IMR-90 (cell line): ENCODE data around the gene RAB15. TPM values are rescaled to one million over a fixed set of nuclear protein-coding genes. Genes with fewer than 3 reads are reported as not detected.

Source experiments
- ATAC-seq: fragments of 200-7000 bp; cut with Tn5 transposase; 2 replicates; pipeline ENCODE4 v1.9.1; 2020; ENCODE audit warnings: low read depth, mild to moderate bottlenecking, moderate library complexity
- BruUV-seq: library from RNA; stranded (reverse); fragments of 400-500 nt; replicated peaks from 2 replicates; lab custom pipeline; 2021; lab: Mats Ljungman, UMichigan
- CTCF ChIA-PET: fragments of 300-600 bp; formaldehyde crosslinking; extraction: SDS; loops from one replicate; lab custom pipeline; 2021; ENCODE audit warnings: antibody characterized with exemption; lab: Yijun Ruan, JAX
- POLR2A ChIA-PET: fragments of 300-600 bp; sonication (Branson Sonifier 250); formaldehyde crosslinking; loops from one replicate; lab custom pipeline; 2022; ENCODE audit warnings: antibody characterized with exemption; ENCODE audit not compliant: unreplicated experiment; lab: Charles Lee
- DNase-seq: peaks from one replicate; pipeline ENCODE4 v3.0.0; 2013
- H2AFZ ChIP-seq: replicated peaks from 2 replicates; pipeline ENCODE3; 2013; ENCODE audit warnings: low read length, mild to moderate bottlenecking; ENCODE audit not compliant: poor library complexity
- H2AK5ac ChIP-seq: 2 replicates; pipeline ENCODE4 v1.6.1; 2013; ENCODE audit warnings: low read depth, low read length, inconsistent platforms
- H2AK9ac ChIP-seq: replicated peaks from 2 replicates; pipeline ENCODE3; 2013; ENCODE audit warnings: mild to moderate bottlenecking, low read depth, low read length, moderate library complexity; ENCODE audit not compliant: poor library complexity
- H2BK120ac ChIP-seq: 2 replicates; pipeline ENCODE4 v1.6.1; 2013; ENCODE audit warnings: low read depth, low read length, inconsistent platforms
- H2BK15ac ChIP-seq: 3 replicates; pipeline ENCODE4 v1.6.1; 2013; ENCODE audit warnings: low read depth, low read length, inconsistent platforms
- H2BK20ac ChIP-seq: 2 replicates; pipeline ENCODE4 v1.6.1; 2013; ENCODE audit warnings: low read depth, mild to moderate bottlenecking, inconsistent platforms, low read length, moderate library complexity
- H2BK5ac ChIP-seq: 2 replicates; pipeline ENCODE4 v1.6.1; 2013; ENCODE audit warnings: mild to moderate bottlenecking, low read depth, low read length, inconsistent platforms; ENCODE audit not compliant: poor library complexity, severe bottlenecking
- H3K14ac ChIP-seq: replicated peaks from 2 replicates; pipeline ENCODE4 v1.6.1; 2013; ENCODE audit warnings: low read depth, low read length, inconsistent platforms
- H3K18ac ChIP-seq: 2 replicates; pipeline ENCODE4 v1.6.1; 2013; ENCODE audit warnings: low read depth, low read length, control low read depth
- H3K23ac ChIP-seq: 2 replicates; pipeline ENCODE4 v1.6.1; 2013; ENCODE audit warnings: low read depth, low read length, inconsistent platforms
- H3K27ac ChIP-seq: 2 replicates; pipeline ENCODE4 v1.5.1; 2013; ENCODE audit warnings: mild to moderate bottlenecking, control low read depth, low read length; ENCODE audit not compliant: insufficient read depth
- H3K27me3 ChIP-seq: 2 replicates; pipeline ENCODE4 v1.6.1; 2013; ENCODE audit warnings: low read length; ENCODE audit not compliant: control insufficient read depth, insufficient read depth
- H3K36me3 ChIP-seq: 2 replicates; pipeline ENCODE4 v1.6.1; 2013; ENCODE audit warnings: low read length, mixed read lengths; ENCODE audit not compliant: control insufficient read depth, insufficient read depth
- H3K4ac ChIP-seq: 2 replicates; pipeline ENCODE4 v1.6.1; 2013; ENCODE audit warnings: low read depth, low read length, inconsistent platforms
- H3K4me1 ChIP-seq: 2 replicates; pipeline ENCODE4 v1.6.1; 2013; ENCODE audit warnings: low read length, mixed read lengths; ENCODE audit not compliant: control insufficient read depth, insufficient read depth
- H3K4me2 ChIP-seq: 2 replicates; pipeline ENCODE4 v1.6.1; 2013; ENCODE audit warnings: low read depth, mild to moderate bottlenecking, control low read depth, low read length, moderate library complexity
- H3K4me3 ChIP-seq: 2 replicates; pipeline ENCODE4 v1.5.1; 2013; ENCODE audit warnings: low read depth, mild to moderate bottlenecking, control low read depth, low read length, moderate library complexity; ENCODE audit not compliant: insufficient read depth
- H3K56ac ChIP-seq: 2 replicates; pipeline ENCODE4 v1.6.1; 2013; ENCODE audit warnings: low read length, inconsistent platforms; ENCODE audit not compliant: insufficient read depth; ENCODE audit errors: extremely low read depth
- H3K79me1 ChIP-seq, 2 experiments: 2 replicates each; pipeline ENCODE4 v1.6.1; 2013; ENCODE audit warnings: low read length in 2 of 2, inconsistent platforms in 1 of 2, low read depth in 1 of 2
- H3K9ac ChIP-seq: 2 replicates; pipeline ENCODE4 v1.6.1; 2013; ENCODE audit warnings: low read depth, low read length, control low read depth
- H3K9me1 ChIP-seq: 2 replicates; pipeline ENCODE4 v1.6.1; 2013; ENCODE audit warnings: low read length, inconsistent platforms; ENCODE audit not compliant: insufficient read depth
- H3K9me3 ChIP-seq: 2 replicates; pipeline ENCODE4 v1.6.1; 2013; ENCODE audit warnings: low read length; ENCODE audit not compliant: control insufficient read depth, insufficient read depth
- H4K20me1 ChIP-seq: 2 replicates; pipeline ENCODE4 v1.6.1; 2013; ENCODE audit warnings: low read length, inconsistent platforms; ENCODE audit not compliant: insufficient read depth
- H4K5ac ChIP-seq: 2 replicates; pipeline ENCODE4 v1.6.1; 2013; ENCODE audit warnings: mild to moderate bottlenecking, low read depth, low read length, control low read depth
- H4K8ac ChIP-seq, 2 experiments: 2 replicates each; pipeline ENCODE4 v1.6.1; 2013; ENCODE audit warnings: low read depth in 2 of 2, low read length in 2 of 2, control low read depth in 1 of 2, inconsistent platforms in 1 of 2
- H4K91ac ChIP-seq: 2 replicates; pipeline ENCODE4 v1.6.1; 2013; ENCODE audit warnings: low read depth, low read length, inconsistent platforms; ENCODE audit not compliant: insufficient read depth
- BHLHE40 ChIP-seq: fragments of 150-350 bp; IDR thresholded peaks from 2 replicates; pipeline ENCODE4 v1.6.1; 2016; ENCODE audit warnings: mild to moderate bottlenecking, low read depth, low read length
- CEBPB ChIP-seq: IDR thresholded peaks from 2 replicates; pipeline ENCODE4 v1.6.1; 2012; ENCODE audit warnings: low read depth, low read length, improper control_type of control experiment
- CHD1 ChIP-seq: IDR thresholded peaks from 2 replicates; pipeline ENCODE4 v1.6.1; 2012; ENCODE audit warnings: low read depth, low read length, improper control_type of control experiment
- CTCF ChIP-seq: conservative IDR thresholded peaks from 2 replicates; pipeline ENCODE4 v1.5.1; 2012; ENCODE audit warnings: mild to moderate bottlenecking, low read depth, low read length, improper control_type of control experiment
- ELK1 ChIP-seq: fragments of 150-350 bp; IDR thresholded peaks from 2 replicates; pipeline ENCODE4 v1.6.1; 2016; ENCODE audit warnings: low read depth, mild to moderate bottlenecking, low read length, moderate library complexity, borderline replicate concordance
- FOS ChIP-seq: fragments of 150-350 bp; IDR thresholded peaks from 2 replicates; pipeline ENCODE4 v1.6.1; 2016; ENCODE audit warnings: low read depth, low read length
- MAFK ChIP-seq: IDR thresholded peaks from 2 replicates; pipeline ENCODE4 v1.6.1; 2012; ENCODE audit warnings: low read depth, low read length, improper control_type of control experiment
- MAZ ChIP-seq: IDR thresholded peaks from 2 replicates; pipeline ENCODE4 v1.6.1; 2012; ENCODE audit warnings: low read depth, mild to moderate bottlenecking, low read length, improper control_type of control experiment, moderate library complexity, borderline replicate concordance
- MXI1 ChIP-seq: IDR thresholded peaks from 2 replicates; pipeline ENCODE4 v1.6.1; 2012; ENCODE audit warnings: low read depth, mild to moderate bottlenecking, low read length, moderate library complexity, borderline replicate concordance
- NFE2L2 ChIP-seq: fragments of 150-350 bp; IDR thresholded peaks from 2 replicates; pipeline ENCODE4 v1.6.1; 2016; ENCODE audit warnings: low read depth, mild to moderate bottlenecking, low read length
- POLR2A ChIP-seq: IDR thresholded peaks from 2 replicates; pipeline ENCODE4 v1.6.1; 2012; ENCODE audit warnings: mild to moderate bottlenecking, low read depth, low read length
- RAD21 ChIP-seq: IDR thresholded peaks from 2 replicates; pipeline ENCODE4 v1.6.1; 2012; ENCODE audit warnings: low read length, improper control_type of control experiment
- RCOR1 ChIP-seq: IDR thresholded peaks from 2 replicates; pipeline ENCODE4 v1.6.1; 2012; ENCODE audit warnings: mild to moderate bottlenecking, low read length, improper control_type of control experiment; ENCODE audit not compliant: insufficient replicate concordance
- RFX5 ChIP-seq: IDR thresholded peaks from 2 replicates; pipeline ENCODE4 v1.8.0; 2012; ENCODE audit warnings: low read depth, mild to moderate bottlenecking, low read length, moderate library complexity
- SMC3 ChIP-seq: fragments of 150-350 bp; IDR thresholded peaks from 2 replicates; pipeline ENCODE4 v1.6.1; 2016; ENCODE audit warnings: low read depth, mild to moderate bottlenecking, antibody characterized with exemption, low read length, moderate library complexity
- WGBS, 2 experiments: methylation state at CpG; one replicate each; pipeline versions ENCODE4 v1.1.5 to v1.1.7; 2013; ENCODE audit warnings: missing lambda C conversion rate in 2 of 2; ENCODE audit not compliant: insufficient read length in 1 of 2; ENCODE audit errors: extremely low coverage in 2 of 2; 5-methylcytosine and 5-hydroxymethylcytosine counted together
- dilution Hi-C: fragments of 300-500 bp; cut with HindIII; formaldehyde crosslinking; loops from one replicate; pipeline ENCODE4 v1.14.3; 2018; ENCODE audit warnings: low sequenced_read_pairs; ENCODE audit not compliant: unreplicated experiment
- in situ Hi-C: fragments of 300-500 bp; cut with MboI; formaldehyde crosslinking; loops from 3 replicates; pipeline ENCODE4 v1.14.3; 2019; ENCODE audit warnings: low sequenced_read_pairs, inconsistent platforms, mixed read lengths
- intact Hi-C: fragments of 100-400 bp; cut with micrococcal nuclease; formaldehyde crosslinking; loops from 2 replicates; pipeline ENCODE4 v1.10.0; 2022
- polyA plus RNA-seq, 3 experiments: library from polyadenylated mRNA; depleted of rRNA; stranded (reverse); fragments of >200 nt; gene quantifications; 2 replicates each; pipeline ENCODE4 v1.2.3, GENCODE V29; 2012; ENCODE audit warnings: low replicate concordance in 1 of 3
- total RNA-seq: library from RNA; depleted of rRNA; stranded (reverse); fragments of >200 nt; gene quantifications from 2 replicates; pipeline ENCODE4 v1.2.3, GENCODE V29; 2012
- TF ChIP-seq, protein P1 (sequence below): fragments of 150-350 bp; IDR thresholded peaks from 2 replicates; pipeline ENCODE4 v1.6.1; 2017; ENCODE audit warnings: mild to moderate bottlenecking, antibody characterized with exemption, low read length, low read depth

Gene RAB15
- total and polyA plus RNA-seq, 2 of the 4 experiments (the other 2 are of a cell fraction) = 3.4 to 7.8 TPM

DNA sequence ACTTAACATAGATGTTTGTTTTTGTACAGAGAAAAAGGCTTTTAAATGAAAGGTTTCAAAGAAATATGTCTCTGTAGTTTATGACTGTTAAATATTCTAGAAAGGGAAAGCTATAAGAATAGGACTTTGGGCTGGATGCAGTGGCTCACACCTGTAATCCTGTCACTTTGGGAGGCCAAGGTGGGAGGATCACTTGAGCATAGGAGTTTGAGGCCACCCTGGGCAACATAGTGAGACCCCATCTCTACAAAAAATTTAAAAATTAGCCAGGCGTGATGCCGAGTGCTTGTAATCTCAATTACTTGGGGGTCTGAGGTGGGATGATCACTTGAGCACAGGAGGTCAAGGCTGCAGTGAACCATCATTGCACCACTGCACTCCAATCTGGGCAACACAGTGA, 41.0 kb downstream of the RAB15 start:
- in situ Hi-C loops (no loop called here), dilution Hi-C loops (no loop called here), intact Hi-C loops (no loop called here)
- Histone ChIP-seq H2AK5ac (no peak overlapping the region), H2BK20ac (no peak overlapping the region), H3K4me2 (no peak overlapping the region), H2AFZ (no peak overlapping the region), H3K27ac (no peak overlapping the region), H3K4me3 (no peak overlapping the region), H2BK120ac (no peak overlapping the region), H2AK9ac (no peak overlapping the region), H3K4me1 (no peaks in the 10 kb centered on the region; the same call in 1 of the 2 replicates), H3K36me3 (peaks cover 9% of the 10 kb centered on the region), H3K23ac (no peak overlapping the region), H3K56ac (no peak overlapping the region; the same call in 1 of the 2 replicates), H3K14ac (no peak overlapping the region), H3K4ac (no peak overlapping the region), H3K18ac (no peak overlapping the region), H3K9me1 (no peaks in the 10 kb centered on the region; the same call in 1 of the 2 replicates), H3K9ac (no peak overlapping the region), H2BK5ac (no peak overlapping the region), H3K27me3 (no peaks in the 10 kb centered on the region), H4K91ac (no peak overlapping the region), H3K79me1 (peaks cover 14 to 15% of the 10 kb centered on the region in 2 experiments), H4K8ac (no peak overlapping the region), H3K9me3 (no peaks in the 10 kb centered on the region), H4K20me1 (no peaks in the 10 kb centered on the region; the same call in 1 of the 2 replicates), H4K5ac (no peak overlapping the region), H2BK15ac (no peak overlapping the region)
- no TSS peak for BruUV-seq
- CTCF ChIA-PET = no interaction called here
- POLR2A ChIA-PET = no interaction called here
- no CpG with 5 or more reads among the region's 2 CpGs for WGBS, 2 experiments
- TF ChIP-seq FOS (no peak), CHD1 (no peak), MXI1 (no peak), RAD21 (no peak), RCOR1 (no peak), SMC3 (no peak), MAFK (no peak), BHLHE40 (no peak), RFX5 (no peak), CEBPB (no peak), MAZ (no peak), POLR2A (no peak), CTCF (no peak), ELK1 (no peak), NFE2L2 (no peak)
- TF ChIP-seq, protein P1, sequence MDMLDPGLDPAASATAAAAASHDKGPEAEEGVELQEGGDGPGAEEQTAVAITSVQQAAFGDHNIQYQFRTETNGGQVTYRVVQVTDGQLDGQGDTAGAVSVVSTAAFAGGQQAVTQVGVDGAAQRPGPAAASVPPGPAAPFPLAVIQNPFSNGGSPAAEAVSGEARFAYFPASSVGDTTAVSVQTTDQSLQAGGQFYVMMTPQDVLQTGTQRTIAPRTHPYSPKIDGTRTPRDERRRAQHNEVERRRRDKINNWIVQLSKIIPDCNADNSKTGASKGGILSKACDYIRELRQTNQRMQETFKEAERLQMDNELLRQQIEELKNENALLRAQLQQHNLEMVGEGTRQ = no peak
- DNase-seq = no peak
- no peak for ATAC-seq
